ENCODE data around the gene SYNC. TPM values are rescaled to one million over a fixed set of nuclear protein-coding genes. Genes with fewer than 3 reads are reported as not detected.
A peak's percentile ranks its signal among the peaks of the same experiment; 100 is the strongest.

SYNC gene
- total and polyA plus RNA-seq, 4 experiments from 2014 or later: not detected

DNA sequence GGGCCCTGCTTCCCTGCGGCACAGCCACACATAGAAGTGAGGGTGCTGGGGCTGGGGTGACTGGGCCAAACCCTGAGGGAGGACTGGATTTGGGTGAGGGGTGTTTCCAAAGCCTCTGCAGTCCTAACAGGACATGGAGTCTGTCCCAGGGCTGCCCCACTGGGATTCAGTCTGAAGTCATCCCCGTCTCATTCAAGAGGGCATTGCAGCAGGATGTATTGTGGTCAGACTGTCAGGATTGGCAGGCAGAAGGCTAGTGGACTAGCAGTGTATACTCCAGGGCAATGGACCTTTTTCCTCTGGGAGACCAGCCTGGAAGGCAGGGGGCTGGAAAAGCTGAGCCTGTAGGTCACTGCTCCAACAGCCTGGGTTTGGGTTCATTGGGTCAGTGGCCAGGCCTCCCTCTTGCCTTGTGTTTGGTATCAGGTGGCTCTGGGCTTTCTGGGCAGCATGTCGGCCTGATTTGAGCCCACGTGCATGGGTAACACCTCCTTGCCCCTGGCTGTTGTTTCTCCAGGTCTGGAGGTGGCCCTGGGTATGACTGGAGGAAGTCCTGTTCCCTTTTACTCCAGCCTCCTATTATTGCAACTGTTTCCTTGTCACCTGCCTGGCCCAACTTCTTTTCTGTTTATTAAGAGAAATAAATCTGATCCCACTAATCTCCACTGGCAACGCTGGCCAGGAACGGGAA lies 41.0 kb upstream of the SYNC start:
- no peaks in the 10 kb centered on the region for H3K9me3 ChIP-seq (ENCODE audit: control insufficient read depth in 1 of 2, low read length in 2 of 2)
- no peak overlapping the region for H3K4me3 ChIP-seq (ENCODE audit: low read length in 2 of 2)
- H3K36me3 Mint-ChIP-seq: no peaks in the 10 kb centered on the region
- CTCF ChIA-PET (ENCODE audit: partially characterized antibody): interaction anchor here (1.6 kb wide), 1 partner anchor 31 kb away, joined by 8 read pairs; no protein-coding TSS in a partner anchor
- no peak for DNase-seq
- peaks cover 5% of the 10 kb centered on the region for H3K4me1 ChIP-seq (ENCODE audit: insufficient read depth, low read length)
- peaks cover 12% of the 10 kb centered on the region for H3K27me3 ChIP-seq (ENCODE audit: insufficient read depth, low read length)
- intact Hi-C loops (cut with micrococcal nuclease): no loop called here
- H3K27ac Mint-ChIP-seq: no peak overlapping the region
- POLR2A ChIA-PET (ENCODE audit: partially characterized antibody): no interaction called here
- peaks cover 6 to 8% of the 10 kb centered on the region in 2 donors for H3K27me3 Mint-ChIP-seq
- H3K4me1 Mint-ChIP-seq: peaks cover 0 to 5% (median 0%) of the 10 kb centered on the region in 4 donors
- peak overlapping the region in 3 of 8 donors; percentile 33 to 56 (median 35) for H3K4me3 Mint-ChIP-seq
- no peak overlapping the region for H3K27ac ChIP-seq (ENCODE audit: low read depth, low read length)
- H3K9me3 Mint-ChIP-seq: no peaks in the 10 kb centered on the region
- no peaks in the 10 kb centered on the region for H3K36me3 ChIP-seq (ENCODE audit: insufficient read depth, low read length)

DNA sequence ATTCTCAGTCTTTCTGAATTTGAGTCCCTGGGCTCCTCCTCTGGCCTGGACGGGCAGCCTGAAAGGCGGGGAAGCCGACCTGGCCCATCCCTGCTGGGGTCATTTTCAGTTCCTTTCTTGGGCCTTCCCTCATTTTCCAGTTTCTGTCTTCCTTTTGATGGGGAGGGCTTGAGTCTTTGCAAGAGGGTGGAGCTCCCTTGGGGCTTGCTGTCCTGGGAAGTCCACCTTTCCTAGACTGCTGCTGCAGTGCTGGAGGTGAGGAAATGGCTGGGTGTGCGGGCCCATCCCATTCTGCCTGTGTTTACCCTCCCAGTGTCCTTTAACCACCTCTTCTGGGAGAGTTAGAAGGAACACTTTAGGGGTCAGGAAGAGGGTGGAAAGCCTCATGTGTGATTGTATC lies 40.4 kb upstream of the SYNC start:
- Mint-ChIP-seq H3K27me3 (peaks cover 6 to 8% of the 10 kb centered on the region in 2 donors), H3K36me3 (no peaks in the 10 kb centered on the region), H3K27ac (no peak overlapping the region), H3K4me3 (peak overlapping the region in 7 of 8 donors; percentile 31 to 61 (median 54)), H3K4me1 (peaks cover 0 to 5% (median 0%) of the 10 kb centered on the region in 4 donors), H3K9me3 (no peaks in the 10 kb centered on the region)
- Histone ChIP-seq H3K9me3 (ENCODE audit: control insufficient read depth in 1 of 2, low read length in 2 of 2) (no peaks in the 10 kb centered on the region), H3K4me3 (ENCODE audit: low read length in 2 of 2) (no peak overlapping the region), H3K27me3 (ENCODE audit: insufficient read depth, low read length) (peaks cover 12% of the 10 kb centered on the region), H3K36me3 (ENCODE audit: insufficient read depth, low read length) (no peaks in the 10 kb centered on the region), H3K4me1 (ENCODE audit: insufficient read depth, low read length) (peaks cover 5% of the 10 kb centered on the region), H3K27ac (ENCODE audit: low read depth, low read length) (no peak overlapping the region)
- ChIA-PET CTCF (ENCODE audit: partially characterized antibody) (interaction anchor here (1.6 kb wide), 1 partner anchor 31 kb away, joined by 8 read pairs; no protein-coding TSS in a partner anchor), POLR2A (ENCODE audit: partially characterized antibody) (no interaction called here)
- no peak for DNase-seq
- intact Hi-C loops (cut with micrococcal nuclease): no loop called here

DNA sequence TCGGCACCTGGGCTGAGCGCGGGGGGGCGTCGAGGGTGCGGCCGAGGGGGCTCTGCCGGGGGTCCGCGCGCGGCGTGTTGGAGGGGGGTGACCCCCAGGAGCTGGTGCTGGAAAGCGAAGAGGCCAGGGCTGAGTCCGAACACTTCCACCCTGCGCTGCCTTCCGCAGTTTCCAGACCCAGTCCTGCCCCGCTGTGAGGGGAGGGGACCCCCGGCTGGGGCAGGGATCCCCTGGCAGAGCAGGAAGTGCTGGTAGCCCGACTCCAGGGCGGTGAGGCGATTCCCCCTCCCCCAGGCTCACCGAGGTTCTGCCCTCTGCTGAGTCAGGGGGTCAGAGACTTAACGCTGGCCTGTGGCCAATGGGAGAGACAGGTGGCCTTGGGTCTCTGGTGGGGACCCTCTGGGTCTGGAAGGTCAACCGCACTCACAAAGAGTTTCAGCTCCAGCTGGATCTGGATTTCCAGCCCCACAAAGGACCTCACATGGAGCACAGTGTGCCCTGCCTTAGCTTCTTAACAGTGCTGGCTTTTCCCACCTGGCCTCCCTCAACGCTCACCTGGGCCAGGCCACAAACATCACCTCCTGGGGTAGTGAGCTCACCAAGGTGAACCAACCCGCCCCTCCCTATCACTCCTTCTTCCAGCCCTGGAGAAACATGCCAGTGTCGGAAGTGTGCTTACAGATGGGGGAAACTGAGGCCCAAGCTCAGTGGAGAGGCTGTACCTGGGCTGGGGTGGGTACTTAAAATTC lies 39.8 kb upstream of the SYNC start:
- H3K36me3 ChIP-seq (ENCODE audit: insufficient read depth, low read length): no peaks in the 10 kb centered on the region
- H3K4me3 Mint-ChIP-seq: peak overlapping the region in 7 of 8 donors; percentile 24 to 61 (median 49)
- no peaks in the 10 kb centered on the region for H3K9me3 ChIP-seq (ENCODE audit: control insufficient read depth in 1 of 2, low read length in 2 of 2)
- ChIA-PET CTCF (ENCODE audit: partially characterized antibody) (interaction anchor here (1.6 kb wide), 1 partner anchor 30 kb away, joined by 8 read pairs; no protein-coding TSS in a partner anchor), POLR2A (ENCODE audit: partially characterized antibody) (no interaction called here)
- H3K27ac Mint-ChIP-seq: no peak overlapping the region
- H3K9me3 Mint-ChIP-seq: no peaks in the 10 kb centered on the region
- intact Hi-C loops (cut with micrococcal nuclease): no loop called here
- no peak overlapping the region for H3K4me3 ChIP-seq (ENCODE audit: low read length in 2 of 2)
- H3K4me1 Mint-ChIP-seq: peaks cover 0 to 5% (median 0%) of the 10 kb centered on the region in 4 donors
- H3K27me3 ChIP-seq (ENCODE audit: insufficient read depth, low read length): peaks cover 12% of the 10 kb centered on the region
- H3K4me1 ChIP-seq (ENCODE audit: insufficient read depth, low read length): peaks cover 5% of the 10 kb centered on the region
- no peak overlapping the region for H3K27ac ChIP-seq (ENCODE audit: low read depth, low read length)
- H3K36me3 Mint-ChIP-seq: no peaks in the 10 kb centered on the region
- peaks cover 6 to 8% of the 10 kb centered on the region in 2 donors for H3K27me3 Mint-ChIP-seq
- no peak for DNase-seq

DNA sequence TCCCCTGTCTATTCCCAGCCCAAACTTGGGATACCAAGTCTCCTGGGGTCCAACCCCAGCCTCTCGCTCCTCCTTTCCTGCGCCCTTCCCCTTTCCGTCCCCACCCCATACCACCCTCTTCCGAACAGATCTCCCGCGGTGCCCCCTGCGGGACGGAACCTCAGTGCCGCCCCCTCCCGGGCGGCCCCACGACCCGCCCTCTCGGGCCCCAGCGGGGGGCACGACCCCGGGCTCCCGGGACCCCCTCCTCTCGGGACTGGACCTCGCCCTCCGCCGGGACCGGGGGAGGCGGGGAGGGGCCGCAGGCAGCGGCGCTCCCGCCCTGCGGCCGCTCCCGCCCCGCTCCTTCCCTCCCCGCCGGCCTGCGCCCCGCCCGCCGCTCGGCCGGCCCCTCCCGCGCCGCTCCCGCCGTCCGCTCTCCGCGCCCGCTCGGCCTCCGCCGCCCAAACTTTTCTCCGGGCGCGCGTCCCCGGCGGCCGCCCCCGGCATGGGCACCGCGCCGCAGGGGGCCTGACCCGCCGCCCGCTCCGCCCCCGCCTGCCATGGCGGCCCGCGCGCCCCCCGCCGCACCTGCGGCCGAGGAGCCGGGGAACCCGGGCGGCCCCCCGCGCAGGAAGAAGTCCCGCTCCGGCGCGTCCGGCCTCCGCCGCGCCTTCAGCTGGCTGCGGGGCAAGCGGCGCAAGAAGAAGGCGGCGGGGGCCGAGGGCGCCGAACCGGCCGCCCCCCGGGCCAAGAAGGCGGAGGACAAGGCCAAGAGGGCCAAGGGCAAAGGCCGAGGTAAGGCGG lies 39.0 kb upstream of the SYNC start:
- Mint-ChIP-seq H3K9me3 (no peaks in the 10 kb centered on the region), H3K4me3 (peak overlapping the region; percentile 59 to 81 (median 75)), H3K27me3 (peaks cover 7 to 8% of the 10 kb centered on the region in 2 donors), H3K36me3 (no peaks in the 10 kb centered on the region), H3K4me1 (peaks cover 0 to 5% (median 0%) of the 10 kb centered on the region in 4 donors), H3K27ac (peak overlapping the region in 1 of 7 donors; percentile 51)
- intact Hi-C loops (cut with micrococcal nuclease): no loop called here
- Histone ChIP-seq H3K9me3 (ENCODE audit: control insufficient read depth in 1 of 2, low read length in 2 of 2) (no peaks in the 10 kb centered on the region), H3K27ac (ENCODE audit: low read depth, low read length) (no peak overlapping the region), H3K27me3 (ENCODE audit: insufficient read depth, low read length) (peaks cover 12% of the 10 kb centered on the region), H3K4me1 (ENCODE audit: insufficient read depth, low read length) (peaks cover 5% of the 10 kb centered on the region), H3K36me3 (ENCODE audit: insufficient read depth, low read length) (no peaks in the 10 kb centered on the region), H3K4me3 (ENCODE audit: low read length in 2 of 2) (no peak overlapping the region)
- CTCF ChIA-PET (ENCODE audit: partially characterized antibody): interaction anchor here (1.6 kb wide), 1 partner anchor 29 kb away, joined by 8 read pairs; no protein-coding TSS in a partner anchor
- POLR2A ChIA-PET (ENCODE audit: partially characterized antibody): no interaction called here
- DNase-seq: no peak

DNA sequence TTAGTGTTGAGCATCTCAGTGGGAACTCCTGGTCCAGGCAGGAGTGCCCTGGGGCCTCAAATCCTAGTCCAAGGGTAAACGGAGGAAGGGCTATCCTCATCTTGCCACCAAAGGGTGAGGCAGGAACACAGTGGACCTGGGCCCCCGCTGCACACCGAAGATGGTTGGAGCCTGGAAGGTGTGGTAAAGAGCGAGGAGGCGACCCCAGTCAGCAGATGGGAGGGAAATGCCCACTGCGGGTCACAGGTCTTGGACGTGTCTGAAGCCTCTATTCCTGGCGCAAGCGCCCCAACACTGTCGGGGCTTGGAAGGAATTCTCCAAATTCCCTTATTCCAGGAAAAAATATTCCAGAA lies 38.5 kb upstream of the SYNC start:
- peaks cover 12% of the 10 kb centered on the region for H3K27me3 ChIP-seq (ENCODE audit: insufficient read depth, low read length)
- Mint-ChIP-seq H3K27ac (peak overlapping the region in 1 of 7 donors; percentile 51), H3K4me3 (peak overlapping the region in 7 of 8 donors; percentile 59 to 81 (median 75)), H3K4me1 (peaks cover 0 to 5% (median 0%) of the 10 kb centered on the region in 4 donors), H3K36me3 (no peaks in the 10 kb centered on the region), H3K9me3 (no peaks in the 10 kb centered on the region), H3K27me3 (peaks cover 7 to 8% of the 10 kb centered on the region in 2 donors)
- no peak overlapping the region for H3K4me3 ChIP-seq (ENCODE audit: low read length in 2 of 2)
- no peaks in the 10 kb centered on the region for H3K9me3 ChIP-seq (ENCODE audit: control insufficient read depth in 1 of 2, low read length in 2 of 2)
- POLR2A ChIA-PET (ENCODE audit: partially characterized antibody): no interaction called here
- intact Hi-C loops (cut with micrococcal nuclease): no loop called here
- no peak overlapping the region for H3K27ac ChIP-seq (ENCODE audit: low read depth, low read length)
- DNase-seq: no peak
- peaks cover 5% of the 10 kb centered on the region for H3K4me1 ChIP-seq (ENCODE audit: insufficient read depth, low read length)
- H3K36me3 ChIP-seq (ENCODE audit: insufficient read depth, low read length): no peaks in the 10 kb centered on the region
- CTCF ChIA-PET (ENCODE audit: partially characterized antibody): no interaction called here

DNA sequence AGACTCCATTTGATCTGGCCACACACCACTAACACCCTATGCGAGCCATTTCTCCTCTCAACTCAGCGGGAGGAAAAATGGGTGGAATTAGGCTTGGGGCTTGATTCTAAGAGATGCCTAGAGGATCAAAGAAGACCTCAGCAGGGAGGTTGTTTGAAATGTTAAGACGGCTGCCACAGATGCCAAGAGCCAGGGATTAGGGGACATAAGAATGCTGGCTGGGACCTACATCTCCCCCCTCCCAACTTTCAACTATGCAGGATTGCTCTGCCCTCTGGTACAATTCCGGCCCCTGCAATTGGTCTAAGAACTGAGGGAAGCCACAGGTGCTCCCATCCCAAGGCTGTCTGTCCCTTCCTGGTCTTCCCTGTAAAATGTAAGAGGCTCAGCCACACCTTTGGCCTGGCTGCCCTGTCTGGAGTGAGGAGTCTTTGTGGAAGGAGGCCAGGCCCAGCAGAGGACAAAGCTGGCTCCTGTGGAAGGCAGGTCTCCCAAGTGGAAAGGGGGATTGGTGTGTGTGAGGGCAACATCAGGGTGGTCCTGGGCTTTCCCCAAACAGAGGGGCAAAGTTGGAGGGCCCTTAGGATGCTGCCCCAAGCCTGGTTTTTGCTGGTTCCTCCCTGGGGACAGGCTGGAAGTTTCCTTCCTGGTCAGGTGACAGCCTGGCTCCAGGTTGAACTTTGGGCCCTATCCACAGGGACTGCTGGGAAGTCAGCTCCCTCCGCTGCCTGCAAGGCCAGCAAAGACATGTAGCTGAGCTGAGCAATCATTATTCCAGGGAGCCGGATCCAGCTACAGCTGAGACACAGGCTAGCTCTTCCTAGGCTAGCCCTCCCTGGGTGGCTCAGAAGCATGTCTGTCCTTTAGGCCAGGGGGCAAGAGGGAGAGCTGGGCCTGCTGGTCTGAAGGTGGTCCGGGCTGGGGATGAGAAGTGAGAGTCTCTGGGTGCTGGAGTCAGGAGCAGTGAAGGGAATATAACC lies 34.5 kb upstream of the SYNC start:
- H3K4me3 Mint-ChIP-seq: no peak overlapping the region
- Histone ChIP-seq H3K27me3 (ENCODE audit: insufficient read depth, low read length) (peaks cover 6% of the 10 kb centered on the region), H3K4me1 (ENCODE audit: insufficient read depth, low read length) (peaks cover 5% of the 10 kb centered on the region), H3K4me3 (ENCODE audit: low read length in 2 of 2) (no peak overlapping the region), H3K36me3 (ENCODE audit: insufficient read depth, low read length) (no peaks in the 10 kb centered on the region), H3K9me3 (ENCODE audit: control insufficient read depth in 1 of 2, low read length in 2 of 2) (no peaks in the 10 kb centered on the region), H3K27ac (ENCODE audit: low read depth, low read length) (no peak overlapping the region)
- CTCF ChIA-PET (ENCODE audit: partially characterized antibody): interaction anchor here (0.5 to 1.7 kb wide), 3 partner anchors 25 to 44 kb away, joined by 3 read pairs; no protein-coding TSS in a partner anchor
- POLR2A ChIA-PET (ENCODE audit: partially characterized antibody): no interaction called here
- intact Hi-C loops (cut with micrococcal nuclease): no loop called here
- no peak for DNase-seq
- H3K9me3 Mint-ChIP-seq: no peaks in the 10 kb centered on the region
- H3K27ac Mint-ChIP-seq: no peak overlapping the region
- peaks cover 7 to 8% of the 10 kb centered on the region in 2 donors for H3K27me3 Mint-ChIP-seq
- H3K4me1 Mint-ChIP-seq: peaks cover 0 to 5% (median under 1%) of the 10 kb centered on the region in 4 donors
- no peaks in the 10 kb centered on the region for H3K36me3 Mint-ChIP-seq

All from CD4-positive, alpha-beta memory T cell (primary cell).